HG02678 (cell line): ENCODE measurements around the gene NCOA3.
"Not testable (repeated sequence)": the region's sequence is repeated elsewhere in the genome, so short reads cannot be mapped to it uniquely, and the experiment has no call there.

Experiments used
- ATAC-seq: cut with Tn5 transposase; IDR thresholded peaks from one replicate; pipeline ENCODE4 v1.9.1; 2021; ENCODE audit warnings: mild to moderate bottlenecking, moderate library complexity; ENCODE audit not compliant: unreplicated experiment

NCOA3 gene

GRCh38 chr20:47559141-47559540 lies 57.5 kb downstream of the NCOA3 start:
- ATAC-seq: no peak

- ATAC-seq: no peak
These were observed 59.5 kb downstream of the NCOA3 start for GRCh38 chr20:47561180-47561579.

GRCh38 chr20:47561603-47562583 lies 60.2 kb downstream of the NCOA3 start:
- no peak for ATAC-seq

- no peak for ATAC-seq
These were observed 64.6 kb downstream of the NCOA3 start for GRCh38 chr20:47566269-47566668.

GRCh38 chr20:47568019-47568418 lies 66.3 kb downstream of the NCOA3 start:
- no peak for ATAC-seq

GRCh38 chr20:47568837-47569410 lies 67.2 kb downstream of the NCOA3 start:
- no peak for ATAC-seq

GRCh38 chr20:47571426-47571825 lies 69.7 kb downstream of the NCOA3 start:
- no peak for ATAC-seq

- no peak for ATAC-seq
These were observed 70.5 kb downstream of the NCOA3 start for GRCh38 chr20:47572105-47572729.

GRCh38 chr20:47573559-47573958 lies 71.9 kb downstream of the NCOA3 start:
- no peak for ATAC-seq

GRCh38 chr20:47574616-47575364 lies 73.1 kb downstream of the NCOA3 start:
- no peak for ATAC-seq

GRCh38 chr20:47576516-47577033 lies 74.9 kb downstream of the NCOA3 start:
- peak; percentile 67 for ATAC-seq

GRCh38 chr20:47577314-47577713 lies 75.6 kb downstream of the NCOA3 start:
- no peak for ATAC-seq

- no peak for ATAC-seq
These were observed 76.9 kb downstream of the NCOA3 start for GRCh38 chr20:47578543-47578942.

GRCh38 chr20:47580686-47581085 lies 79.0 kb downstream of the NCOA3 start:
- ATAC-seq: not testable (repeated sequence)

GRCh38 chr20:47581090-47581489 lies 79.4 kb downstream of the NCOA3 start:
- ATAC-seq: no peak

- ATAC-seq: no peak
These were observed 81.9 kb downstream of the NCOA3 start for GRCh38 chr20:47583551-47583950.

GRCh38 chr20:47585087-47585747 lies 83.5 kb downstream of the NCOA3 start:
- ATAC-seq: no peak

GRCh38 chr20:47586649-47587294 lies 85.1 kb downstream of the NCOA3 start:
- ATAC-seq: no peak

- no peak for ATAC-seq
These were observed 86.5 kb downstream of the NCOA3 start for GRCh38 chr20:47588158-47588557.

- ATAC-seq: no peak
These were observed 89.5 kb downstream of the NCOA3 start for GRCh38 chr20:47591231-47591630.
